ENCODE data around the gene NPBWR2. TPM values are rescaled to one million over a fixed set of nuclear protein-coding genes. Genes with fewer than 3 reads are reported as not detected.

Gene NPBWR2
- total RNA-seq, 1 donor from 2014 or later = not detected

DNA sequence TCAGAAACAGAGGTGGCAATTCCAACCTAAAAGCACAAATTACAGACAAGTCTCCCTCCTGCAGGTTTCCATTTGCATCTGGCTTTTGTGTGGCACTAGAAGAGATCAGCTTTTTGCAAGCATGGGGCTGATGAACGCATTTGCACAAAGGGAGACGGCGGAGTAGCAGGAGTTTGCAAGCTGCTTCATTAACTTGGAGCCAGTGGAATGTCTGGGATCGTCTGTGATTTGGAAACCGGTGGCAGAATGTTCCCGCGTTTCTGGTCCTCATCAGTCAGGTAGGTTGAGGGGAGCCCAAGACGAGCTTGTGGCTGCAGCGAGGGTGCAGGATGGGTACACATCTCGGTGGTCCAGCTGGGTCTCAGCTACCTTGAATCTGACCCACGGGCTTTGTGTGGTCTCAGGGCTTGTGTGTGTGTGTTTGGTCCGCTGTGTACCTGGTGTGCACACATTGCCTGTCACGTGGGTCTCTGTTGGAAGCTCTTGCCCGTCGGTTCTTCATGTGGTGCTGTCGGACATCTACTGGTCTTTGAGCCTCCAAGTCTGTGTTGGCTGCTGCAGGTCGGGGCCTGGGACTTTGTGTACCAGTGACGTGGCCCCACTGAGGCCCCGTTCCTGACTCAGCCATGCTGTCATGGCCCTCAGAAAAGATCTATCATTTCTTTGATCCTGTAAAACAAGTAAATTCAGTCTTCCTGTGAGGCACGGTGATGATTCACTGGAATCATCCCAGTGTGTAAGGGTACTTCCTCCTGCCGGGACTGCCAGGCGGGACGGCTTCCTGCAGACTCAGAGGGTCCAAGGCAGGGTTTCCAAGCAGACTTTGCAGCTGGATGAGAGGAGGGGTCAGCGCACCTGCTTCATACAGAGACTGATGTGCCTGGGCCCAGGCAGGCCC is 44.5 kb upstream of the NPBWR2 start:
- H3K27ac Mint-ChIP-seq (ENCODE audit: unreplicated experiment) = no peak overlapping the region
- TF ChIP-seq, protein P1, sequence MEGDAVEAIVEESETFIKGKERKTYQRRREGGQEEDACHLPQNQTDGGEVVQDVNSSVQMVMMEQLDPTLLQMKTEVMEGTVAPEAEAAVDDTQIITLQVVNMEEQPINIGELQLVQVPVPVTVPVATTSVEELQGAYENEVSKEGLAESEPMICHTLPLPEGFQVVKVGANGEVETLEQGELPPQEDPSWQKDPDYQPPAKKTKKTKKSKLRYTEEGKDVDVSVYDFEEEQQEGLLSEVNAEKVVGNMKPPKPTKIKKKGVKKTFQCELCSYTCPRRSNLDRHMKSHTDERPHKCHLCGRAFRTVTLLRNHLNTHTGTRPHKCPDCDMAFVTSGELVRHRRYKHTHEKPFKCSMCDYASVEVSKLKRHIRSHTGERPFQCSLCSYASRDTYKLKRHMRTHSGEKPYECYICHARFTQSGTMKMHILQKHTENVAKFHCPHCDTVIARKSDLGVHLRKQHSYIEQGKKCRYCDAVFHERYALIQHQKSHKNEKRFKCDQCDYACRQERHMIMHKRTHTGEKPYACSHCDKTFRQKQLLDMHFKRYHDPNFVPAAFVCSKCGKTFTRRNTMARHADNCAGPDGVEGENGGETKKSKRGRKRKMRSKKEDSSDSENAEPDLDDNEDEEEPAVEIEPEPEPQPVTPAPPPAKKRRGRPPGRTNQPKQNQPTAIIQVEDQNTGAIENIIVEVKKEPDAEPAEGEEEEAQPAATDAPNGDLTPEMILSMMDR (IDR thresholded peaks at IDR 0.05; ENCODE audit: partially characterized antibody, unreplicated experiment) = no peak
- H3K4me3 Mint-ChIP-seq (ENCODE audit: unreplicated experiment) = no peak overlapping the region
- no peaks in the 10 kb centered on the region for H3K36me3 Mint-ChIP-seq (ENCODE audit: unreplicated experiment)
- DNase-seq = no peak
- peaks cover 20% of the 10 kb centered on the region for H3K9me3 Mint-ChIP-seq (ENCODE audit: unreplicated experiment)
- peaks cover 17% of the 10 kb centered on the region for H3K27me3 Mint-ChIP-seq (ENCODE audit: unreplicated experiment)
- H3K4me1 Mint-ChIP-seq (ENCODE audit: low read depth, unreplicated experiment) = peaks cover 30% of the 10 kb centered on the region

DNA sequence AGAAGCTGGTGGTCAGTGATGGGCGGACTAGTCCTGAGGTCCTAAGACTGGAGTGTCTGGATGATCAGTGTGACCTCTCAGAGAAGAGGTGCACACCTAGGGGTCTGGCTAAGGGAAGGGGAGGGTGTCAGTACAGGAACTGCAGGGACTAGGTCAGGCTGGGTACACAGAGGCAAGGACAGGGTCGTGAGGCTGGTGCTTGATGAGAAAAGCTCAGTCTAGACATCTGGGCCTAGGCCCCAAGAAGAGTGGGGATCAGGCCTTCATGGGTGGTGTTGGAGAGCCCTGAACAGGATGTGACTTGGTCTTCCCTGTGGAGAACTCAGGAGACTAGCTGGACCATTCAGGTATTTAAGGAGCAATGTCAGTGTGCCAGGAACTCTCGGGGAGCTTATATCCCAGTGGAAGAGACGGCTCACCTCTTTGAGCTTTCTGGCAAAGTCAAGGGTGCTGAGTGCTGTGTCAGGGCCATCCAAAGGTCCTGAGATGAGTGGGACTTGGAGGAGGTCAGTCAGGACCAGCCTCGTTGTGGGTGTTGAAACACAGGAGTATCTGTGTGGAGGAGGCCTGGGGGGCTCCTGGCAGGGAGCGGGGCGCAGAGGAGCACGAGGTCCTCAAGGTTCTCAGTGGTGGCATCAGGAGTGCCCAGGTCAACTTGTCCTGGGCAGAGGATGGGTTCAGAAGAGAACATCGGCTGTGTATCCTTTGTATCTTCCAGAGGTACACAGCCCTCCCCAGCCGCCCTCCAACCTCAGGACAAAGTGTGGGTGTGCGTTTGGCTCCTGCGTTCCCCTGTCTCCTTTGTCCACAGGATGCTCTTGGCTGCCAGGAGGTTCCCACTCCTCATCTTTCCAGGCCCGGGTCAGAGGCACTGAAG is 43.6 kb upstream of the NPBWR2 start:
- TF ChIP-seq, protein P1 (IDR thresholded peaks at IDR 0.05; ENCODE audit: partially characterized antibody, unreplicated experiment) = no peak

DNA sequence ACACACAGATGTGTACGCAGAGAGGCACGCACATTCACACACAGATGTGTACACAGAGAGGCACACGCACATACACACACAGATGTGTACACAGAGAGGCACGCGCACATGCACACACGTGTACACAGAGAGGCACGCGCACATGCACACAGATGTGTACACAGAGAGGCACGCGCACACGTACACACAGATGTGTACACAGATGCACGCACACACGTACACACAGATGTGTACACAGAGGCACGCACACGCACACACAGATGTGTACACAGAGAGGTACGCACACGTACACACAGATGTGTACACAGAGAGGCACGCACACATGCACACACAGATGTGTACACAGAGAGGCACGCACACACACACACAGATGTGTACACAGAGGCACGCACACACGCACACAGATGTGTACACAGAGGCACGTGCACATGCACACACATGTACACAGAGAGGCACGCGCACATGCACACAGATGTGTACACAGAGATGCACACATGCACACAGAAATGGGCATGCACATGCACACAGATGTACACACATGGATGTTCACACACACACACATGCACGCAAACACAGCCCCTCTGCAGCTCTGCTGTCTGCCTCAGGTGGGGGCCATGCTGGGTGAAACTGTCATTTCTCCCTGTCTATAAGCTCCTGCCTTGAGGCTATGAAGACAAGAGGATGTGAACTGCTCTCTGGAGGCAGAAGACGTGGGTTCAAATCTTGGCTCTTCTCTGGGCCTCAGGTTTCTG is 42.6 kb upstream of the NPBWR2 start:
- no peak overlapping the region for H3K27ac Mint-ChIP-seq (ENCODE audit: unreplicated experiment)
- TF ChIP-seq, protein P1 (IDR thresholded peaks at IDR 0.05; ENCODE audit: partially characterized antibody, unreplicated experiment) = no peak
- H3K4me3 Mint-ChIP-seq (ENCODE audit: unreplicated experiment) = peak overlapping the region; percentile 20
- H3K27me3 Mint-ChIP-seq (ENCODE audit: unreplicated experiment) = peaks cover 10% of the 10 kb centered on the region
- no peaks in the 10 kb centered on the region for H3K36me3 Mint-ChIP-seq (ENCODE audit: unreplicated experiment)
- peaks cover 22% of the 10 kb centered on the region for H3K9me3 Mint-ChIP-seq (ENCODE audit: unreplicated experiment)
- DNase-seq = peak; percentile 2
- peaks cover 24% of the 10 kb centered on the region for H3K4me1 Mint-ChIP-seq (ENCODE audit: low read depth, unreplicated experiment)

More for the DNA sequence above, 43.6 kb upstream of the NPBWR2 start:
- DNase-seq = peak; percentile 7
- H3K36me3 Mint-ChIP-seq (ENCODE audit: unreplicated experiment) = no peaks in the 10 kb centered on the region
- H3K27me3 Mint-ChIP-seq (ENCODE audit: unreplicated experiment) = peaks cover 13% of the 10 kb centered on the region
- H3K4me1 Mint-ChIP-seq (ENCODE audit: low read depth, unreplicated experiment) = peaks cover 27% of the 10 kb centered on the region
- peaks cover 19% of the 10 kb centered on the region for H3K9me3 Mint-ChIP-seq (ENCODE audit: unreplicated experiment)
- peak overlapping the region; percentile 0 for H3K4me3 Mint-ChIP-seq (ENCODE audit: unreplicated experiment)
- peak overlapping the region; percentile 33 for H3K27ac Mint-ChIP-seq (ENCODE audit: unreplicated experiment)

DNA sequence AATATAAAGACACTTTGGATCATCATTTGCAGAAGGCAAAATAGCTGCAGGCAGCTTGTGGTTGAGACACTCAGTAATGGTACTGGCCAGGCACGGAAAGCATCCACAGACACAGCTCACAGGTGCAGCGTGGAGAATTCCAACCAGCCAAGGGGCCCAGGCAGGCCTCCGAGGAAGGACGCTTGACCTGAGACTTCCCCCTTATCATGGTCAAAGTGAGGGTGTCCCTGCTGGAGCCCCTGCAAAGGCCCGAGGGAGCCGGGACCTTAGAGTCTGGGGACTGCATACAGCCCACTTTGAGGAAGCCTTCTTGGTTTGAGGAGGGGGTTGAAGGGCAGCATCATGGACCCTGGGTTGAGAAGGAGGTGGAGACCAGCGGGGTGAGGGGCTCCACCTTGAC is 41.8 kb upstream of the NPBWR2 start:
- H3K9me3 Mint-ChIP-seq (ENCODE audit: unreplicated experiment) = peaks cover 27% of the 10 kb centered on the region
- no peak overlapping the region for H3K27ac Mint-ChIP-seq (ENCODE audit: unreplicated experiment)
- peaks cover 7% of the 10 kb centered on the region for H3K36me3 Mint-ChIP-seq (ENCODE audit: unreplicated experiment)
- TF ChIP-seq, protein P1 (IDR thresholded peaks at IDR 0.05; ENCODE audit: partially characterized antibody, unreplicated experiment) = no peak
- H3K27me3 Mint-ChIP-seq (ENCODE audit: unreplicated experiment) = peaks cover 12% of the 10 kb centered on the region
- H3K4me1 Mint-ChIP-seq (ENCODE audit: low read depth, unreplicated experiment) = peaks cover 24% of the 10 kb centered on the region
- H3K4me3 Mint-ChIP-seq (ENCODE audit: unreplicated experiment) = no peak overlapping the region
- peak; percentile 1 for DNase-seq
